Activated naive CD4-positive, alpha-beta T cell treated with Interleukin-2 at 50 U/mL for 16 hours (primary cell): ENCODE results near the gene TM6SF1.
"Not testable (repeated sequence)": the region's sequence is repeated elsewhere in the genome, so short reads cannot be mapped to it uniquely, and the experiment has no call there.

Experiments
- DNase-seq: peaks from one replicate; pipeline ENCODE4 v3.0.0-alpha.2; 2020

The TM6SF1 gene

DNA sequence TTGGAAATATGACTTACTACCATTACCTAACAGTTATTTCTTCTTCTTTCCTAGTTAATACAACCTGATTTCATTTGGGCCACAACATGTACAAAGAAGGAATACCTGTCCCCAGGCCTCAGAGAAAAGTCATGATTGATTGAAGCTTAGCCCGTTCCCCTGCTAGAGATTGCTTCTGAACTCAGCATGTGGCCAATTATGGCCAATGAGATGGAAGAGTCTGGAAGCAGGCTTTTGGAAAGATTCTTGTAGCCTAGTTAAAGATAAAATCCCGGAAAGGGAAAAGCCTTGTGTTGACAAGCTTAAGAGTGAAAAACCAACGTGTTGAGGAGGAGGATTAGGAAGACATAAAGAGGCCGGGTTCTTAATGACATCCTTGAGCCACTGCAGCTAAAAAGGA is 17.0 kb upstream of the TM6SF1 start:
- DNase-seq, result no peak

DNA sequence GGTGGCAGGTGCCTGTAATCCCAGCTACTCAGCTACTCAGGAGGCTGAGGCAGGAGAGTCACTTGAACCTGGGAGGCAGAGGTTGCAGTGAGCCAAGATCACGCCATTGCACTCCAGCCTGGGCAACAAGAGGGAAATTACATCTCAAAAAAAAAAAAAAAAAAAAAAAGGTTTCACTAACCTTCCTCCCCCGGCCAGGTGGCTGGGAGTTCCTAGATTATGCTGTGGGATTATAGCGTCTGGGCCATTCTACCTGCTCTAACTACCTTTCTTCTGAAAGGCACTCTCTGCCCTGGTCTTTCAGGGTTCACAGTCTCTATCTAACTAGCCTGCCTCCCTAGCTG is 15.5 kb upstream of the TM6SF1 start:
- DNase-seq, result not testable (repeated sequence)

- no peak for DNase-seq
Measured at GRCh38 chr15:83092309-83092976, 15.0 kb upstream of the TM6SF1 start.

DNA sequence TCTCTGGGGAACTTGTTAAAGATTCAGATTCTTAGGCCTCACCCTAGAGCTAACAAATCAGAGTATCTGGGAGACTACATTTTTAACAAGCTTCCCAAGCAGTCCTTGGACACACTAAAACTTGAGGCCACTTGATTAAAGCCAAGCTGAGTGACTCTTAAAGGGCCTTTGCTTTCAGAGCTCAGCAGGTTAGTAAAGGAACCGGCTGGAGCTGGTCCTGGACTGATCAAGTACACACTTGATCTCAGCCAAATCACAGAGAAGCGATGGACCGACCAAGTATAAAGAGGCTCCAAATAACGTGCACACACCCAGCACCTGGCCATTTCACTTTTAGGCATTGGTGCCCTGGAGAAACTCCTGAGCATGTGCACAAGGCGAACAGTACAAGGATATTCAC is 12.9 kb upstream of the TM6SF1 start:
- DNase-seq, result no peak

- no peak for DNase-seq
Measured at GRCh38 chr15:83098079-83098478, 9.4 kb upstream of the TM6SF1 start.

- no peak for DNase-seq
Measured at GRCh38 chr15:83099290-83099689, 8.2 kb upstream of the TM6SF1 start.

- no peak for DNase-seq
Measured at GRCh38 chr15:83100097-83100646, 7.3 kb upstream of the TM6SF1 start.

GRCh38 chr15:83102346-83102745 is 5.1 kb upstream of the TM6SF1 start:
- no peak for DNase-seq

- DNase-seq, result no peak
Measured at GRCh38 chr15:83104141-83104540, 3.3 kb upstream of the TM6SF1 start.

GRCh38 chr15:83105440-83105839 is 2.0 kb upstream of the TM6SF1 start:
- no peak for DNase-seq

DNA sequence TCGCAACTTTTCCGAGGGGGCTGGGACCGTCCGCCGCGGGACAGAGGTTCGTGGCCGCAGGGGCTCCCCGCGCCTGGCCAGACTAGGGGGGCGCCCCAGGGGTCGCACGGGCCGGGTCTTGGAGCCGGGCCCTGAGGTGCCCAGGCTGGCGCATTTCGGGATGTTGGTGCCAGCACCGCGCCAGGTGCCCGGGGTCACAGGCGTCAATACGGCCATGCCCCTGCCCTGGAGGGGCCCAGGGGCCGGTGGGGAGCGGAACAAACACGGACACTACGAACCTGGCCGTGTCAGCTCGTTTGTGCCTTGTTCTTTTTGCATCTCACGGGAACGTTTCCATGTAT is 366 bp downstream of the TM6SF1 start:
- no peak for DNase-seq

GRCh38 chr15:83108266-83109219 is 1.1 kb downstream of the TM6SF1 start:
- DNase-seq, result no peak

DNA sequence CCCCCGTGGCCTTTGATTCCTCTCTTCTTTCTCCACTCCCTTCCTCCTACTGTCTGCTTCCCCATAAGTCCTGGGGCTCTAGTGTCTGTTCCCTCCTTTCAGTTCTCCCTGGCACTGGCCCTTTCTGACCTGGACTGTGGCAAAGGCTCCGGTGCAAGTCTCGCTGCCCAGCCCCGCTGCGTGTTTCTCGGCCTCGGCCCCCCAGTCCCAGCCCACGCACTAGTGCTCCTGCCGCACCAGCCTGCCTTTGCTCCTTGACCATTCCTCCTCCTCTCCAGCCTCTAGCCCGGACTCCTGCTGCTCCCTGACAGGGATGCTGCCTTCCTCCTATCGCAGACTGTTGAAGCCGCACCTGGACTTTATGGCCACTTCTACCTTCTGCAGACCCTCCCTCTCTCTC is 2.1 kb downstream of the TM6SF1 start:
- DNase-seq, result no peak

GRCh38 chr15:83110381-83110780 is 2.9 kb downstream of the TM6SF1 start:
- no peak for DNase-seq

DNA sequence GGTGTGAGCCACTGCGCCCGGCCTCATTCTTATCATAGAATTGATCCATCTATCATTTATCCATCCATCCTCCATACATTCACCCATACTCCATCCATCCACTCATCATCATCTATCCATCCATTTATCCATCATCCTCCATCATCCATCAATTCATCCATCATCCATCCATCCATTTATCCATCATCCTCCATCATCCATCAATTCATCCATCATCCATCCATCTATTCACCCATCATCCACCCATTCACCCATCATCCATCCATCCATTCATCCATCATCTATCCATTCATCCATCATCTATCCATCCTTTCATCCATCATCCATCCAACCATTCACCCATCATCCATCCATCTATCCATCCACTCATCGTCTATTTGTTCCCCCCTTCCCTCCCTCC is 3.7 kb downstream of the TM6SF1 start:
- no peak for DNase-seq

DNA sequence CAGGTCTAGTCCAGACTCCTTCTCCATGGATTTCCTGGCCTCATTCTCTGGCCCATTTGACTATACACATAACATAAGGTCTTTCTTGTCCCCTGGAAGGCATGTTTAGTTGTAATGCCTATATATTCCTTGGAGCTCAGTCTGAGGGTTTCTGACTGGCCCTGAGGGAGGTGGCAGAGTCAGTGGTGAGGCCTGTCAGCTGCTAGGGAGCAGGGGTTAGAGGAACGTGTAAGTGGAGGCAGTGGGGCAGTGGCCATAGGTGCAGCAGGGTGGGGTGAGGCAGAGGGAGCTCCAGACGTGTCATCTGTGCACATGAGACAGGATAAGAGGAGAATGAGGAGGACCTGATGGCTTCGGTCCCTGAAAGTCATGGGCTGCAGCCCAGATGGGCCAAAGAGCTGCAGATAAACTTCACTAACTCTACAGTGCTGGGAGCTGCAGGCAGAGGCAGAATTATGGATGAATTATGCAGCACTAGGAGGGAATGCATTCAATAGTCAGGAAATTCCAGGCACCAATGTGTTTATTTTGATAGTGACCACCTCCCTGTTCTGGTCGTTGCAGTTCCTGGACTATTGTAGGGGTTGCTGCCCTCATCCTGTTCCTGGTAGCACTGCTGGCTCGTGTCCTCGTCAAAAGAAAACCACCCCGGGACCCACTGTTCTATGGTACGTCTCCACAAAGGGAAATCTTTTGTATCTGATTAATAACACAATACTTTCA is 4.9 kb downstream of the TM6SF1 start:
- no peak for DNase-seq

DNA sequence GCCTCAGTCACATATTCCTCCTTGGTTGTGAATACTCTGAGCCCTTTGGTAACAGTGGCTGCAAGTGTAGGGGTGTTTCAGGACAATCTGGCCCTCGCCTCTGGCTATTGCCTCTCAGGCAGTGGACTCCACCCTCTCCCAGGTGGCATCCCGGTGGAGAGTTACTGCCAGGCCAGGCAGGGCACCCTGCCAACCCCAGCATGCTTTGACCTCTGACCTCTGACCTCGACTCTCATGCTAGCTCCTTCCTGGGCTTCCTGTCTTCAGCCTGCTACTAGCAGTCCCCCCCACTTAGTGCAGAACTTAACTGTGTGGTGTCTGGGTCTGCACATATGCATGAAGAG is 5.5 kb downstream of the TM6SF1 start:
- DNase-seq, result no peak

DNA sequence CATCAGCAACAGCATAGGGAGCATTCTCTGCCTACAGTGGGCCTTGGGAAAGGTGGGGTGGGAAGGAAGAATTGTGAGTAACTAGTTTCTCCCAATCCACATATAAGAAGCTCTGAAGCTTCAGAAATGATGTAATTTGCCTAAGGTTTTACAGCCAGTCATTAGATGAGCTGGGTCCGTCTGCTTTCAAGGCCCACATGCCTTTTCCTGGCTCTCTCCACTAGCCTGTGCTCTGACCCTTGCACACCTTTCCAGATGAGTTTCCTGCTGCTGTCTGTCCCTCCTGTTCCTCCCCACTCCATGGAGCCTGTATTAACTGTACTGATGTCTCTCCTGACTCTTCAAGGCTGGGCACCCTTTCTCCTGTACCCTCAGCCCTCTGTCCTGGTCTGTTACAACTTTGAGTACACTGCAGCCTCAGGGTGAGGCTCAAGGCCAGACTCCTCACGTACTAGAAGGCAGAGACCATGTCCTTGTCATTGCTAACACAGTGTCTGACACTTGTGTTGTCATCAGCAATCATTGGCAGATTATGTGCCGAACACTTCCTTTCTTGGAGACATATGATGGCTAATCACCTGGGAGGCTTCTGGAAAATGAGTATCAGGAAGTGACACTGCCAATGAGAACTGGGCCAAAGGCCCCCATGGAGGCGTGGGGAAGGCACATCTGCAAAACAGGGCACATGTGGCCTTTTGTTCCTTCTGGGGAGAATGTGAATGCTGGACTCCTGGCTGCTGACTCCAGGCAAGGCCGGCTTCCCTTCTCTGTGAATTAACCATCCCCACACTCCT is 6.6 kb downstream of the TM6SF1 start:
- DNase-seq, result no peak

GRCh38 chr15:83114856-83115255 is 7.4 kb downstream of the TM6SF1 start:
- DNase-seq, result no peak

- no peak for DNase-seq
Measured at GRCh38 chr15:83115410-83115809, 8.0 kb downstream of the TM6SF1 start.

DNA sequence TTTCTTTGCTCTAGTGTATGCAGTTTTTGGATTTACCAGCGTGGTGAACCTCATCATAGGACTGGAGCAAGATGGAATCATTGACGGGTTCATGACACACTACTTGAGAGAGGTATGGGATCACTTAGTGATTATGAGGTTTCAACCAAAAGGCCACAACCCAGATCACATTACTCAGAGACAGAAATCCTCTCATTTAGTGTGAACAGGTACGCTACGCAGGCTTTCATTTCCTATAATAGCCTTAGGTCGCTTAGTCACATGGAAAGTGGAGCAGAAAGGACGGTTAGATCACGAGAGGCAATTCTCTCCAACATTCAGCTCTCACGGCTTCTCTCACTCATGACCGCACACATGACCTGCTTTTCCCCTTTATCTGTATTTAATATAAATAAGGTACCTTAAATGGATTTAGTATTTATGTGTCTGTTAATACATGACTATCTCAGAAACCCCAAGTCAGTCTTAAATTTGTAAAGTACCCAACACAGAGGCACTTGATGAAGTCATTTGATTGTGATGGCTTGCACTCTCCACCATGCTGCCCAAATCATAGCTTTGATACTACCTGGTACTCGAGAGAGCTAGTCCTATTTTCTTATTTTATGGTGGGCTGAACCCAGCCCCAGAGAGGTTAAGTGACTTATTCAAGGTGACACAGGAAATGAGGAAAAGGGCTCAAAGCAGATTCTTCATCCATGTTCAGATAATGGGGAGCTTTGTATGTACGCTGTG is 8.6 kb downstream of the TM6SF1 start:
- no peak for DNase-seq

- no peak for DNase-seq
Measured at GRCh38 chr15:83118291-83118827, 10.9 kb downstream of the TM6SF1 start.
